Panc1 (cell line): ENCODE measurements around the gene SCD5. TPM values are rescaled to one million over a fixed set of nuclear protein-coding genes. Genes with fewer than 3 reads are reported as not detected.

ENCODE experiments used
- ATAC-seq: fragments of 200-7000 bp; cut with Tn5 transposase; 2 replicates; pipeline ENCODE4 v1.9.1; 2020; ENCODE audit warnings: mild to moderate bottlenecking, moderate library complexity
- BruUV-seq: library from RNA; stranded (reverse); fragments of 400-500 nt; replicated peaks from 2 replicates; lab custom pipeline; 2021; lab: Mats Ljungman, UMichigan
- CTCF ChIA-PET: fragments of 300-600 bp; sonication (Branson Sonifier 250); formaldehyde crosslinking; loops from one replicate; lab custom pipeline; 2022; ENCODE audit warnings: antibody characterized with exemption; lab: Charles Lee
- POLR2A ChIA-PET: fragments of 300-600 bp; sonication (Branson Sonifier 250); formaldehyde crosslinking; loops from one replicate; lab custom pipeline; 2022; ENCODE audit warnings: antibody characterized with exemption; lab: Charles Lee
- DNase-seq: peaks from one replicate; pipeline ENCODE4 v3.0.0-alpha.2; 2010; ENCODE audit warnings: low read depth, low spot score
- H3K27ac ChIP-seq: 2 replicates; pipeline ENCODE4 v1.5.1; 2011; ENCODE audit warnings: mild to moderate bottlenecking, low read length, inconsistent platforms
- H3K27me3 ChIP-seq: fragments of 200-500 bp; sonication (Bioruptor generic); 2 replicates; pipeline ENCODE4 v1.6.0; 2014; ENCODE audit warnings: low read length, inconsistent platforms; ENCODE audit not compliant: control insufficient read depth, insufficient read depth
- H3K36me3 ChIP-seq: fragments of 200-500 bp; sonication (Bioruptor generic); 2 replicates; pipeline ENCODE4 v1.5.1; 2014; ENCODE audit warnings: inconsistent platforms, mild to moderate bottlenecking, low read length, moderate library complexity; ENCODE audit not compliant: control insufficient read depth, insufficient read depth
- H3K4me1 ChIP-seq: 2 replicates; pipeline ENCODE4 v1.5.1; 2011; ENCODE audit warnings: inconsistent platforms, mild to moderate bottlenecking, low read length, moderate library complexity; ENCODE audit not compliant: control insufficient read depth, insufficient read depth
- H3K4me3 ChIP-seq, 2 experiments: 2 replicates each; pipeline ENCODE4 v1.5.1; 2011 to 2012; ENCODE audit warnings: low read depth in 2 of 2, low read length in 2 of 2, mild to moderate bottlenecking in 2 of 2, inconsistent platforms in 1 of 2, moderate library complexity in 1 of 2
- H3K9me3 ChIP-seq: fragments of 200-500 bp; sonication (Bioruptor generic); 2 replicates; pipeline ENCODE4 v1.5.1; 2014; ENCODE audit warnings: low read depth, mild to moderate bottlenecking, inconsistent platforms, low read length, moderate library complexity; ENCODE audit not compliant: control insufficient read depth, insufficient read depth
- POLR2AphosphoS5 ChIP-seq: IDR thresholded peaks from 2 replicates; pipeline ENCODE4 v1.6.1; 2012; ENCODE audit warnings: mild to moderate bottlenecking, low read depth, low read length, moderate library complexity
- SIN3A ChIP-seq: IDR thresholded peaks from 2 replicates; pipeline ENCODE4 v1.6.1; 2012; ENCODE audit warnings: low read depth, mild to moderate bottlenecking, low read length, moderate library complexity, borderline replicate concordance; ENCODE audit not compliant: insufficient read depth
- TCF7L2 ChIP-seq: IDR thresholded peaks from 2 replicates; pipeline ENCODE4 v1.6.1; 2011; ENCODE audit warnings: mild to moderate bottlenecking, low read depth, low read length, inconsistent platforms
- in situ Hi-C: cut with HindIII; loops from 2 replicates; pipeline ENCODE4 v1.10.0; 2016; ENCODE audit warnings: low sequenced_read_pairs, low pct_unique_long_range_greater_than_20kb
- intact Hi-C: fragments of 100-400 bp; cut with micrococcal nuclease; formaldehyde crosslinking; loops from one replicate; pipeline ENCODE4 v1.10.0; 2022; ENCODE audit not compliant: unreplicated experiment
- total RNA-seq: library from RNA; stranded (reverse); gene quantifications from one replicate; pipeline ENCODE4 v1.2.1, GENCODE V29; 2021; ENCODE audit not compliant: unreplicated experiment
- TF ChIP-seq, protein P1 (sequence below), 2 experiments: IDR thresholded peaks; 2 replicates each; pipeline ENCODE4 v1.6.1; 2011 to 2012; ENCODE audit warnings: low read depth in 2 of 2, control low read depth in 1 of 2, low read length in 1 of 2, mild to moderate bottlenecking in 1 of 2, moderate library complexity in 1 of 2; ENCODE audit not compliant: insufficient read depth in 1 of 2
- TF ChIP-seq, protein P2 (sequence below): fragments of 450-650 bp; IDR thresholded peaks from 2 replicates; pipeline ENCODE4 v1.5.1; 2017; ENCODE audit warnings: mild to moderate bottlenecking

The SCD5 gene
- total RNA-seq, 1 experiment from 2014 or later: 2.0 TPM

DNA sequence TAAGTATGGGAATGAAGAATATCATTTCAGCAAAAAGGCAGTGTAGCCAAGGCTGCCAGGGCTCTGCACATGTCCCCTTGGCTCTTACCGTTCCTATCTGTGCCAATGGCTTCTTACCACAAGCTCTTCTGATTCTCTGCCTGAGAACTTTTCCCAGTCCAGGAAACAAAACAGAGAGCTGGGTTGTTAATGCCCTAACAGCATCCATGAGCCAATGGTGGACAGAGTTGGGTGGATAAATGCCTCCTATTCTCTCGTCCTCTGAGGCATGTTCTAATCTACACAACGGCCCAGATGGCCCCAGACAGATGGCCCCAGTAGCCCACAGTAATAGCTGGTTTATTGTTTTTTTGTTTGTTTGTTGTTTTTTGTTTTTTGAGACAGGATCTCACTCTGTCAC is 28.0 kb downstream of the SCD5 start:
- CTCF ChIA-PET: no interaction called here
- DNase-seq (no peak), ATAC-seq (no peak)
- BruUV-seq: no TSS peak
- intact Hi-C loops: no loop called here
- Histone ChIP-seq H3K36me3 (no peaks in the 10 kb centered on the region), H3K9me3 (no peaks in the 10 kb centered on the region), H3K4me3 (no peak overlapping the region), H3K27me3 (no peaks in the 10 kb centered on the region), H3K27ac (no peak overlapping the region), H3K4me1 (no peaks in the 10 kb centered on the region)
- POLR2A ChIA-PET: no interaction called here
- TF ChIP-seq POLR2AphosphoS5 (no peak), TCF7L2 (no peak)
- TF ChIP-seq, protein P1, sequence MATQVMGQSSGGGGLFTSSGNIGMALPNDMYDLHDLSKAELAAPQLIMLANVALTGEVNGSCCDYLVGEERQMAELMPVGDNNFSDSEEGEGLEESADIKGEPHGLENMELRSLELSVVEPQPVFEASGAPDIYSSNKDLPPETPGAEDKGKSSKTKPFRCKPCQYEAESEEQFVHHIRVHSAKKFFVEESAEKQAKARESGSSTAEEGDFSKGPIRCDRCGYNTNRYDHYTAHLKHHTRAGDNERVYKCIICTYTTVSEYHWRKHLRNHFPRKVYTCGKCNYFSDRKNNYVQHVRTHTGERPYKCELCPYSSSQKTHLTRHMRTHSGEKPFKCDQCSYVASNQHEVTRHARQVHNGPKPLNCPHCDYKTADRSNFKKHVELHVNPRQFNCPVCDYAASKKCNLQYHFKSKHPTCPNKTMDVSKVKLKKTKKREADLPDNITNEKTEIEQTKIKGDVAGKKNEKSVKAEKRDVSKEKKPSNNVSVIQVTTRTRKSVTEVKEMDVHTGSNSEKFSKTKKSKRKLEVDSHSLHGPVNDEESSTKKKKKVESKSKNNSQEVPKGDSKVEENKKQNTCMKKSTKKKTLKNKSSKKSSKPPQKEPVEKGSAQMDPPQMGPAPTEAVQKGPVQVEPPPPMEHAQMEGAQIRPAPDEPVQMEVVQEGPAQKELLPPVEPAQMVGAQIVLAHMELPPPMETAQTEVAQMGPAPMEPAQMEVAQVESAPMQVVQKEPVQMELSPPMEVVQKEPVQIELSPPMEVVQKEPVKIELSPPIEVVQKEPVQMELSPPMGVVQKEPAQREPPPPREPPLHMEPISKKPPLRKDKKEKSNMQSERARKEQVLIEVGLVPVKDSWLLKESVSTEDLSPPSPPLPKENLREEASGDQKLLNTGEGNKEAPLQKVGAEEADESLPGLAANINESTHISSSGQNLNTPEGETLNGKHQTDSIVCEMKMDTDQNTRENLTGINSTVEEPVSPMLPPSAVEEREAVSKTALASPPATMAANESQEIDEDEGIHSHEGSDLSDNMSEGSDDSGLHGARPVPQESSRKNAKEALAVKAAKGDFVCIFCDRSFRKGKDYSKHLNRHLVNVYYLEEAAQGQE (IDR thresholded peaks at IDR 0.05; ENCODE audit: insufficient read depth in 1 of 2, low read depth in 2 of 2, low read length in 1 of 2): no peak
- in situ Hi-C loops: no loop called here

DNA sequence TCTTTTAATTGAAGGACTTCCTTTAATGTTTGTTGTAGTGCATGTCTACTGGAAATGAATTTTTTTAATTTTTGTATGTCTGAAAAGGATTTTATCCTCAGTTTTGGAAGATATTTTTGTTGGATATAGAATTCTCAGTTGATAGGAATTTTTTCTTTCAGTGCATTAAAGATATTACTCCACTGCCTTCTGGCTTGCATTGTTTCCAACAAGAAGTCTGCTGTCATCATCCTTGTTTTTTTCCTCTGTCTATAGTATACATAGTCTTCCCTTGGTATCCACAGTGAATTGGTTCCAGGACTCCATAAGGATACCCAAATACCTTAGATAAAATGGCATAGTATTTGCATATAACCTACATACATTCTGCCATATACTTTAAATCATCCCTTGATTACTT is 33.5 kb downstream of the SCD5 start:
- peaks cover 5% of the 10 kb centered on the region; the same call in 1 of the 2 replicates for H3K9me3 ChIP-seq
- TF ChIP-seq, protein P1 (IDR thresholded peaks at IDR 0.05; ENCODE audit: insufficient read depth in 1 of 2, low read depth in 2 of 2, low read length in 1 of 2): no peak
- no peak for TF ChIP-seq TCF7L2
- TF ChIP-seq, protein P2, sequence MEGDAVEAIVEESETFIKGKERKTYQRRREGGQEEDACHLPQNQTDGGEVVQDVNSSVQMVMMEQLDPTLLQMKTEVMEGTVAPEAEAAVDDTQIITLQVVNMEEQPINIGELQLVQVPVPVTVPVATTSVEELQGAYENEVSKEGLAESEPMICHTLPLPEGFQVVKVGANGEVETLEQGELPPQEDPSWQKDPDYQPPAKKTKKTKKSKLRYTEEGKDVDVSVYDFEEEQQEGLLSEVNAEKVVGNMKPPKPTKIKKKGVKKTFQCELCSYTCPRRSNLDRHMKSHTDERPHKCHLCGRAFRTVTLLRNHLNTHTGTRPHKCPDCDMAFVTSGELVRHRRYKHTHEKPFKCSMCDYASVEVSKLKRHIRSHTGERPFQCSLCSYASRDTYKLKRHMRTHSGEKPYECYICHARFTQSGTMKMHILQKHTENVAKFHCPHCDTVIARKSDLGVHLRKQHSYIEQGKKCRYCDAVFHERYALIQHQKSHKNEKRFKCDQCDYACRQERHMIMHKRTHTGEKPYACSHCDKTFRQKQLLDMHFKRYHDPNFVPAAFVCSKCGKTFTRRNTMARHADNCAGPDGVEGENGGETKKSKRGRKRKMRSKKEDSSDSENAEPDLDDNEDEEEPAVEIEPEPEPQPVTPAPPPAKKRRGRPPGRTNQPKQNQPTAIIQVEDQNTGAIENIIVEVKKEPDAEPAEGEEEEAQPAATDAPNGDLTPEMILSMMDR: no peak
- TF ChIP-seq POLR2AphosphoS5: no peak
- no peak for TF ChIP-seq SIN3A
- ATAC-seq (no peak), DNase-seq (no peak)
- intact Hi-C loops (no loop called here), in situ Hi-C loops (no loop called here)
- ChIA-PET POLR2A (no interaction called here), CTCF (no interaction called here)
- H3K4me1 ChIP-seq: no peaks in the 10 kb centered on the region
- no peaks in the 10 kb centered on the region for H3K27me3 ChIP-seq
- H3K27ac ChIP-seq: no peak overlapping the region
- H3K4me3 ChIP-seq: no peak overlapping the region
- no TSS peak for BruUV-seq
- H3K36me3 ChIP-seq: no peaks in the 10 kb centered on the region
